GM12878 (cell line): ENCODE results near the gene DTNBP1. TPM values are rescaled to one million over a fixed set of nuclear protein-coding genes. Genes with fewer than 3 reads are reported as not detected.

Experiments
- ATAC-seq: fragments of 200-7000 bp; cut with Tn5 transposase; 3 replicates; pipeline ENCODE4 v1.9.1; 2020; ENCODE audit warnings: mild to moderate bottlenecking, moderate library complexity
- BruUV-seq: library from RNA; stranded (reverse); fragments of 400-500 nt; replicated peaks from 2 replicates; lab custom pipeline; 2021; lab: Mats Ljungman, UMichigan
- CTCF ChIA-PET: fragments of 300-600 bp; sonication (Branson Sonifier 250); formaldehyde crosslinking; extraction: SDS; loops from one replicate; lab custom pipeline; 2021; ENCODE audit warnings: inconsistent platforms; lab: Yijun Ruan, JAX
- POLR2A ChIA-PET: fragments of 350-600 bp; formaldehyde crosslinking; extraction: SDS; loops from one replicate; lab custom pipeline; 2021; ENCODE audit warnings: inconsistent platforms; lab: Charles Lee
- RAD21 ChIA-PET: fragments of 300-600 bp; sonication (Branson Sonifier 250); formaldehyde crosslinking; loops from one replicate; lab custom pipeline; 2023; ENCODE audit warnings: antibody characterized with exemption; ENCODE audit not compliant: unreplicated experiment; lab: Charles Lee
- SMC1A ChIA-PET: fragments of 300-600 bp; sonication (Branson Sonifier 250); formaldehyde crosslinking; loops from one replicate; lab custom pipeline; 2023; ENCODE audit not compliant: unreplicated experiment, uncharacterized antibody; lab: Charles Lee
- DNase-seq: peaks from one replicate; pipeline ENCODE4 v3.0.0-alpha.2; 2011; ENCODE audit warnings: low read depth, low spot score
- FAIRE-seq: peaks from 3 replicates; lab custom pipeline; 2011; peaks lifted over from hg19 to GRCh38; lab: Jason Lieb, UNC
- H2AFZ ChIP-seq: 2 replicates; pipeline ENCODE4 v1.6.0; 2011; ENCODE audit warnings: low read depth, low read length, control low read depth; ENCODE audit not compliant: control insufficient read depth
- H3K27ac ChIP-seq: 2 replicates; pipeline ENCODE4 v1.5.1; 2011; ENCODE audit warnings: control low read depth; ENCODE audit not compliant: control insufficient read depth, insufficient read depth
- H3K27me3 ChIP-seq, 2 experiments: replicated peaks in 1 of 2; 2 replicates each; pipeline versions ENCODE4 v1.6.0 to v1.6.1; 2011; ENCODE audit warnings: low read length in 1 of 2; ENCODE audit not compliant: control insufficient read depth in 2 of 2, insufficient read depth in 2 of 2
- H3K36me3 ChIP-seq, 2 experiments: 2 replicates each; pipeline ENCODE4 v1.5.1; 2011; ENCODE audit warnings: low read length in 1 of 2; ENCODE audit not compliant: control insufficient read depth in 2 of 2, insufficient read depth in 2 of 2
- H3K4me1 ChIP-seq: 2 replicates; pipeline ENCODE4 v1.6.1; 2011; ENCODE audit warnings: mild to moderate bottlenecking, low read length, moderate library complexity, mixed read lengths; ENCODE audit not compliant: control insufficient read depth, insufficient read depth
- H3K4me2 ChIP-seq: 2 replicates; pipeline ENCODE4 v1.6.0; 2011; ENCODE audit warnings: control low read depth; ENCODE audit not compliant: control insufficient read depth, insufficient read depth
- H3K4me3 ChIP-seq: fragments of 200-600 bp; sonication (generic); 2 replicates; pipeline ENCODE4 v1.5.1; 2016
- H3K79me2 ChIP-seq: 2 replicates; pipeline ENCODE4 v1.6.0; 2011; ENCODE audit warnings: low read length; ENCODE audit not compliant: control insufficient read depth, insufficient read depth
- H3K9ac ChIP-seq: 2 replicates; pipeline ENCODE4 v1.8.0; 2011; ENCODE audit warnings: low read length, control low read depth, mixed read lengths; ENCODE audit not compliant: control insufficient read depth, insufficient read depth
- H3K9me3 ChIP-seq: replicated peaks from 3 replicates; pipeline ENCODE4 v1.5.1; 2011; ENCODE audit warnings: mild to moderate bottlenecking, low read length; ENCODE audit not compliant: control insufficient read depth, insufficient read depth
- H4K20me1 ChIP-seq: 2 replicates; pipeline ENCODE4 v1.6.0; 2011; ENCODE audit not compliant: control insufficient read depth, insufficient read depth
- BRCA1 ChIP-seq: IDR thresholded peaks from 2 replicates; pipeline ENCODE4 v1.6.1; 2011; ENCODE audit warnings: low read depth, low read length, improper control_type of control experiment
- EGR1 ChIP-seq, 2 experiments: IDR thresholded peaks; 1 replicate in 1 of 2; 2 replicates in 1 of 2; pipeline ENCODE4 v1.6.1; 2011 to 2012; ENCODE audit warnings: low read depth in 2 of 2, low read length in 2 of 2, borderline replicate concordance in 1 of 2, mild to moderate bottlenecking in 1 of 2, moderate library complexity in 1 of 2
- FOXM1 ChIP-seq: IDR thresholded peaks from 2 replicates; pipeline ENCODE4 v1.6.1; 2012; ENCODE audit warnings: low read depth, mild to moderate bottlenecking, inconsistent platforms, low read length, moderate library complexity
- LARP7 ChIP-seq: fragments of 450-650 bp; IDR thresholded peaks from 2 replicates; pipeline ENCODE4 v1.6.1; 2017; ENCODE audit warnings: mild to moderate bottlenecking
- NFXL1 ChIP-seq: fragments of 450-650 bp; IDR thresholded peaks from 2 replicates; pipeline ENCODE4 v1.6.1; 2017; ENCODE audit warnings: antibody characterized with exemption, mild to moderate bottlenecking, borderline replicate concordance
- PAX5 ChIP-seq: IDR thresholded peaks from 2 replicates; pipeline ENCODE4 v1.6.1; 2011; ENCODE audit warnings: low read depth, low read length, borderline replicate concordance
- YBX1 ChIP-seq: fragments of 450-650 bp; IDR thresholded peaks from 2 replicates; pipeline ENCODE4 v1.6.1; 2016; ENCODE audit warnings: antibody characterized with exemption
- ZNF207 ChIP-seq: fragments of 450-650 bp; IDR thresholded peaks from 2 replicates; pipeline ENCODE4 v1.6.1; 2014; ENCODE audit warnings: antibody characterized with exemption, mild to moderate bottlenecking, borderline replicate concordance
- ZNF24 ChIP-seq: fragments of 450-650 bp; IDR thresholded peaks from 2 replicates; pipeline ENCODE4 v1.6.1; 2017; ENCODE audit warnings: antibody characterized with exemption, mild to moderate bottlenecking
- ZNF622 ChIP-seq: fragments of 450-650 bp; IDR thresholded peaks from 2 replicates; pipeline ENCODE4 v1.6.1; 2017; ENCODE audit warnings: mild to moderate bottlenecking, inconsistent platforms
- WGBS: methylation state at CpG from one replicate; pipeline ENCODE4 v1.1.6; 2016; ENCODE audit warnings: low lambda C conversion rate; ENCODE audit not compliant: insufficient replicate concordance, insufficient coverage; ENCODE audit errors: missing lambda C conversion rate; 5-methylcytosine and 5-hydroxymethylcytosine counted together
- in situ Hi-C: fragments of 300-500 bp; cut with MboI; formaldehyde crosslinking; loops from 9 replicates; pipeline ENCODE4 v1.14.3; 2018; ENCODE audit warnings: mixed read lengths
- intact Hi-C: fragments of 100-400 bp; cut with micrococcal nuclease; formaldehyde crosslinking; loops from one replicate; pipeline ENCODE4 v1.14.2; 2022; ENCODE audit not compliant: unreplicated experiment
- polyA plus RNA-seq, 11 experiments: library from polyadenylated mRNA; depleted of rRNA in 4 of 11; unstranded in 6 of 11; stranded (reverse) in 5 of 11; fragments of >200 nt; fragmentation: Nextera tagmentation in 4 of 11; fragmentation: Illumina TruSeq in 1 of 11; extraction: Ambion mirVana in 4 of 11; extraction: Trizol in 1 of 11; gene quantifications; 1 replicate in 1 of 11; 2 replicates in 10 of 11; pipeline versions ENCODE4 v1.2.1 to v1.2.3, GENCODE V29; 2011 to 2016; ENCODE audit warnings: inconsistent platforms in 2 of 11, missing spikeins in 2 of 11, low read depth in 1 of 11
- total RNA-seq, 4 experiments: library from RNA; depleted of rRNA in 3 of 4; stranded (reverse); fragments of >200 nt in 3 of 4; fragmentation: Illumina TruSeq in 1 of 4; extraction: Trizol in 1 of 4; gene quantifications; 2 replicates each; pipeline versions ENCODE4 v1.2.1 to v1.2.3, GENCODE V29; 2013 to 2021
- TF ChIP-seq, protein P1 (sequence below): IDR thresholded peaks from 2 replicates; pipeline ENCODE4 v1.6.1; 2011; ENCODE audit warnings: low read depth, mild to moderate bottlenecking, low read length, moderate library complexity, borderline replicate concordance; ENCODE audit errors: extremely low read depth

Gene DTNBP1
- total and polyA plus RNA-seq, 10 of the 15 experiments (the other 5 are each of a cell fraction or from before 2014, with no cell fraction given) = 7.1 to 40.3 (median 20.1) TPM

DNA sequence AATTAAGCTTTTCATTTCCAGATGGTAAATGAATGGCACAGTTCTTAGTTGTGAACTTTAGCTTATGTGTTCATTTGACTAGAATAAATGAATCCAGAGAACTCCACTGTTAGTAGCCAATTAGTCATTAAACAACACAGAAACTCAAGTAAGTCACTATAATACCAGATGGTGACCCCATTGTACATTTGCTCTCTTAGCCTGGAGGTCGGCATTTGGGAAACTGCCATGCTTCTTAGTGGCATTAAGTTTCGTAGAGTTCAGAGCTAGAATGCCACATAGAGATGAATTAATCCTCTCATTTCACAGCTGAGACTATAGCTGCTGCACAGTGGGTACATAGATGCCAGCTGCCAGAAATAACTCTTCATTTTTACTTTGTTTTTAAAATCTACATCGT lies 10.8 kb upstream of the DTNBP1 start:
- ChIA-PET POLR2A (interaction anchor here (0.6 to 2.3 kb wide), 3 partner anchors 9 to 228 kb away, joined by 3 to 9 read pairs (median 3); no protein-coding TSS in a partner anchor), RAD21 (interaction anchor here (0.8 to 1.1 kb wide), 3 partner anchors 9 to 531 kb away, joined by 3 to 4 read pairs (median 3); partner anchors contain the start of gene MYLIP), CTCF (interaction anchor here (0.9 to 1.9 kb wide), 4 partner anchors 9 to 532 kb away, joined by 3 to 7 read pairs (median 4); no protein-coding TSS in a partner anchor), SMC1A (interaction anchor here (1.0 to 2.2 kb wide), 4 partner anchors 9 to 14 kb away, joined by 3 to 11 read pairs (median 4); no protein-coding TSS in a partner anchor)
- Histone ChIP-seq H3K9ac (no peak overlapping the region), H3K9me3 (no peaks in the 10 kb centered on the region; the same call in 2 of the 3 replicates), H3K27me3 (peaks cover 0 to 2% of the 10 kb centered on the region in 2 experiments; a peak in 2 of 4 replicates), H4K20me1 (no peaks in the 10 kb centered on the region), H3K27ac (no peak overlapping the region), H2AFZ (no peak overlapping the region), H3K4me1 (no peaks in the 10 kb centered on the region), H3K36me3 (no peaks in the 10 kb centered on the region), H3K4me3 (no peak overlapping the region), H3K4me2 (no peak overlapping the region), H3K79me2 (no peaks in the 10 kb centered on the region)
- intact Hi-C loops = no loop called here
- WGBS = 35% methylated on average over 3 of the region's 3 CpGs
- in situ Hi-C loops = no loop called here
- no TSS peak for BruUV-seq
- TF ChIP-seq ZNF24 = no peak
- no peak for TF ChIP-seq LARP7
- no peak for TF ChIP-seq BRCA1
- no peak for TF ChIP-seq ZNF622
- TF ChIP-seq PAX5 = no peak
- TF ChIP-seq EGR1 (IDR thresholded peaks at IDR 0.05; ENCODE audit: borderline replicate concordance in 1 of 2, low read depth in 2 of 2, low read length in 2 of 2) = no peak
- no peak for TF ChIP-seq ZNF207
- no peak for TF ChIP-seq FOXM1
- TF ChIP-seq NFXL1 = no peak
- TF ChIP-seq, protein P1, sequence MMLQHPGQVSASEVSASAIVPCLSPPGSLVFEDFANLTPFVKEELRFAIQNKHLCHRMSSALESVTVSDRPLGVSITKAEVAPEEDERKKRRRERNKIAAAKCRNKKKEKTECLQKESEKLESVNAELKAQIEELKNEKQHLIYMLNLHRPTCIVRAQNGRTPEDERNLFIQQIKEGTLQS = no peak
- TF ChIP-seq YBX1 = no peak
- FAIRE-seq (no peak), ATAC-seq (no peak), DNase-seq (no peak)
